WERI-Rb-1 (cell line): Measurements from ENCODE around the gene PFDN2.

Experiments
- DNase-seq: peaks from one replicate; pipeline ENCODE4 v3.0.0-alpha.2; 2020
- H3K27ac ChIP-seq: fragments of 250-450 bp; sonication (Bioruptor Pico); 2 replicates; pipeline ENCODE4 v1.5.1; 2020; ENCODE audit warnings: mild to moderate bottlenecking, moderate library complexity
- H3K27me3 ChIP-seq: fragments of 250-450 bp; sonication (Bioruptor Pico); 2 replicates; pipeline ENCODE4 v1.5.1; 2021; ENCODE audit warnings: mild to moderate bottlenecking, low read depth, moderate library complexity; ENCODE audit not compliant: insufficient read depth, severe bottlenecking
- H3K36me3 ChIP-seq: fragments of 250-450 bp; sonication (Bioruptor Pico); 2 replicates; pipeline ENCODE4 v1.5.1; 2020; ENCODE audit warnings: mild to moderate bottlenecking, moderate library complexity
- H3K4me3 ChIP-seq: 2 replicates; pipeline ENCODE4 v1.5.1; 2011; ENCODE audit warnings: low read depth, mild to moderate bottlenecking, control low read depth, low read length
- H3K9me3 ChIP-seq: fragments of 250-450 bp; sonication (Bioruptor Pico); 2 replicates; pipeline ENCODE4 v1.5.1; 2021; ENCODE audit warnings: mild to moderate bottlenecking, moderate library complexity; ENCODE audit not compliant: severe bottlenecking
- TF ChIP-seq, protein P1 (sequence below): IDR thresholded peaks from 2 replicates; pipeline ENCODE4 v1.5.1; 2011; ENCODE audit warnings: low read depth, mild to moderate bottlenecking, control low read depth, inconsistent platforms, low read length

PFDN2 gene

DNA sequence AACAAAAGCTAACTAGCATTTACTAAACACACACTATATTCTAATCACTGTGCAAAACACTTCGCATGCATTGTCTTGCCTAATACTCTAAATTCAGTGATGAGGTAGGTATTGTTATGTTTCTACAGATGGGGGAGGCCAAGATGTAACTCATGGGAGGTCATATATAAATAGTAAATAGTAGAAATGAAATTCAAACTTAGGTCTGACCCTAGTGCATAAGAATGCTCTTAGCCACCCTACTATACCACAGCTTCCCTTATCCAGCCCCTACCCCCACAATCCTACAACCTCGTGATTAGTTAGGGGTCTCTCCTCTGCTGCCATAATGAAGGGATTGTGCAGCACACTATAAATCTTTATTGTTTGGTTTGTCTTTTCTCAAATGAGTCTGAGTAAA is 3.3 kb downstream of the PFDN2 start:
- Histone ChIP-seq H3K9me3 (no peaks in the 10 kb centered on the region), H3K36me3 (peaks cover 42% of the 10 kb centered on the region), H3K27ac (no peak overlapping the region), H3K4me3 (no peak overlapping the region), H3K27me3 (no peaks in the 10 kb centered on the region)
- TF ChIP-seq, protein P1, sequence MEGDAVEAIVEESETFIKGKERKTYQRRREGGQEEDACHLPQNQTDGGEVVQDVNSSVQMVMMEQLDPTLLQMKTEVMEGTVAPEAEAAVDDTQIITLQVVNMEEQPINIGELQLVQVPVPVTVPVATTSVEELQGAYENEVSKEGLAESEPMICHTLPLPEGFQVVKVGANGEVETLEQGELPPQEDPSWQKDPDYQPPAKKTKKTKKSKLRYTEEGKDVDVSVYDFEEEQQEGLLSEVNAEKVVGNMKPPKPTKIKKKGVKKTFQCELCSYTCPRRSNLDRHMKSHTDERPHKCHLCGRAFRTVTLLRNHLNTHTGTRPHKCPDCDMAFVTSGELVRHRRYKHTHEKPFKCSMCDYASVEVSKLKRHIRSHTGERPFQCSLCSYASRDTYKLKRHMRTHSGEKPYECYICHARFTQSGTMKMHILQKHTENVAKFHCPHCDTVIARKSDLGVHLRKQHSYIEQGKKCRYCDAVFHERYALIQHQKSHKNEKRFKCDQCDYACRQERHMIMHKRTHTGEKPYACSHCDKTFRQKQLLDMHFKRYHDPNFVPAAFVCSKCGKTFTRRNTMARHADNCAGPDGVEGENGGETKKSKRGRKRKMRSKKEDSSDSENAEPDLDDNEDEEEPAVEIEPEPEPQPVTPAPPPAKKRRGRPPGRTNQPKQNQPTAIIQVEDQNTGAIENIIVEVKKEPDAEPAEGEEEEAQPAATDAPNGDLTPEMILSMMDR = no peak
- DNase-seq = no peak

DNA sequence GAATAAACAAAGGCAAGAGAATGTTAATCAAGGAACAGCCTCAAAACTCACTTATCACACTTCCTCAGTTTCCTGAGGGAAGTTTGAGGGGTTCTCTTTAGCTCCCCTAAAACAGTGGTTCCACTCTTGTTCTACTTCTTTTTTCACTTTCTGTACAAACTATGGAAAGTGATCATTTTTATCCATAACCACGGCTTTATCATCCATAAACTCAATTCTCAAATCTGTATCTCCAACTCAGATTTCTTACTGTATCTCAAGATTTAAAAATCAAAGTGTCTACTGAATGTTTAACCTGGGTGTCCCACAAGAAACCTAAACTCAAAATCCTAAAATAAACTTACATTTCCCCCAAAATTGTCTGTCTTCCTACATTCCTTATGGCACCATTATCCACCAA is 3.9 kb downstream of the PFDN2 start:
- no peak for DNase-seq
- H3K4me3 ChIP-seq = no peak overlapping the region
- H3K36me3 ChIP-seq = peaks cover 40% of the 10 kb centered on the region
- no peaks in the 10 kb centered on the region for H3K27me3 ChIP-seq
- TF ChIP-seq, protein P1 = no peak
- H3K9me3 ChIP-seq = no peaks in the 10 kb centered on the region
- no peak overlapping the region for H3K27ac ChIP-seq

DNA sequence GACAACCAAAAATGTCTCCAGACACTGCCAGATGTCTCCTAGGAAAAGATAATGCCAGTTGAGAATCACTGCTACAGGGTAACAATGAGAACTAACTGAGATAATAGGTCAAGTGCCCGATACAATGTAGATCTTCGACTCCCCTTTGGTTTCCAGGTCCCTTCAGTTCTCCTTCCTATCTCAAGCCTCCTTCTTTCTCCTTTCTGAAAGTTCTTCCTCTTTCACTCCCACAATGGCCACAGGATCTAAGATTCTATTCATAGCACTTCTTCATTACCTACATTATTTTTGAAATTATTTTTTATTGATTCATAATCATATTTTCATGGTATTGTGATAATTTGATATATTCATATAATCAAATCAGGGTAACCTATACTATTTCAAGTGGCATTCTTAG is 6.3 kb downstream of the PFDN2 start:
- H3K4me3 ChIP-seq = no peak overlapping the region
- TF ChIP-seq, protein P1 = no peak
- no peaks in the 10 kb centered on the region for H3K9me3 ChIP-seq
- peaks cover 41% of the 10 kb centered on the region for H3K36me3 ChIP-seq
- no peak for DNase-seq
- H3K27me3 ChIP-seq = no peaks in the 10 kb centered on the region
- no peak overlapping the region for H3K27ac ChIP-seq

DNA sequence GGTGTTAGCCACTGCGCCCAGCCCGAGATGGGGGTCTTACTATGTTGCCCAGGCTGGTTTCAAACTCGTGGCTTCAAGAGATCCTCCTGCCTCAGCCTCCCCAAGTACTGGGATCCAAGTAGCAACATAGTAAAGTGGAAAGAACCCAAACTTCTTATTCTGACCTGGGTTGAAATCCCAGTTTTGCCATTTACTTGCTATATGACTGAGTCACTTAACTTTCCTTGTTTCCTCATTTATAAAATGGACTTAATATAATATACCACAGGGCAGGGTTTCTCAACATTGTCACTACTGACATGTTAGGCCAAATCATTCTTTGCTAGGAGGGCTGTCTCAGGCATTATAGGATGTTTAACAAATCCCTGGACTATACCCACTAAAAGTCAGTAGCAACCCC is 6.7 kb downstream of the PFDN2 start:
- peaks cover 41% of the 10 kb centered on the region for H3K36me3 ChIP-seq

DNA sequence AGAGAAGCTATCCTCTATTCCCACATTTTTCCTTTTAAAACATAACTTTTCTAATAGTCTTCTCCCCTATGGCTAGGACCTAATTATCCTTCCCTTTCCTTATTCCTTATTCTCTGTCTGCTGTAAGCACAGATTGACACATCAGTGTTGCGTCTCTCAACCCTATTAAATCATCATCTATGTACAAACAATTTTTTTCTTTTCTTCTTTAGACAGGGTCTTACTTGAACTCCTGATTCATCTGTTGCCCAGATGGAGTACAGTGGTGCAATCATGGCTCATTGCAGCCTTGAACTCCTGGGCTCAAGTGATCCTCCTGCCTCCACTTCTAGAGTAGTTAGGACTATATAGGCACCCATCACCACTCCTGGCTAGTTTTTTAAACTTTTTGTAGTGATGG is 11.4 kb downstream of the PFDN2 start:
- peaks cover 46% of the 10 kb centered on the region for H3K36me3 ChIP-seq
- no peak overlapping the region for H3K27ac ChIP-seq
- DNase-seq = no peak
- no peaks in the 10 kb centered on the region for H3K27me3 ChIP-seq
- H3K4me3 ChIP-seq = no peak overlapping the region
- no peaks in the 10 kb centered on the region for H3K9me3 ChIP-seq
- TF ChIP-seq, protein P1 = no peak

More for the DNA sequence above, 6.7 kb downstream of the PFDN2 start:
- DNase-seq = no peak
- no peak overlapping the region for H3K27ac ChIP-seq
- TF ChIP-seq, protein P1 = no peak
- no peaks in the 10 kb centered on the region for H3K27me3 ChIP-seq
- no peak overlapping the region for H3K4me3 ChIP-seq
- no peaks in the 10 kb centered on the region for H3K9me3 ChIP-seq

DNA sequence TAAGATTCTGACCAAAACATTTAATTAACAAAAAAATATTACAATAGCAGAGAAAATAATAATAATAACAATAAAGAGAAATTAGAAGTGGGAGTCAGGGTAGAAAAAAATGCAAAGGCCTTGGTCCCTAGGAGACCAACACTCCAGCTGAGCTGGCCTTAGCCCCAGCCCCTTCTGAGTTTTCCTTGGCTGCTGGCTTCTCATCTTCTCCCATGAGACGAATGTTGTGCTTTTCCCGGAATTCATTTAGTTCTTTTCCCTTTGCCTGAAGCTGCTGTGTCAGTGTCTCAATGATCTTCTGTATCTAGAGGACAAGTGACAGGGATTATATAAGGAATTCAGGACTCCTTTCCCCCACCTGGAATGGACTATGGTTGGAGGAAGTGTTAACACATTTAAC is 17.3 kb downstream of the PFDN2 start:
- no peak for DNase-seq
- no peak overlapping the region for H3K27ac ChIP-seq
- H3K27me3 ChIP-seq = peaks cover 6% of the 10 kb centered on the region
- peaks cover 42% of the 10 kb centered on the region for H3K36me3 ChIP-seq
- H3K4me3 ChIP-seq = no peak overlapping the region
- TF ChIP-seq, protein P1 = no peak
- H3K9me3 ChIP-seq = no peaks in the 10 kb centered on the region
